ENCODE measurements around the gene IRF9.

The IRF9 gene

GRCh38 chr14:24141097-24141880 is 19.8 kb upstream of the IRF9 start, which contains the start of gene EMC9:
Gene EMC9 (minus strand): TSS chr14:24141591. CDS start chr14:24141304, 287 bp downstream.
- no peaks in the 10 kb centered on the region for H3K9me2 ChIP-seq (replicated peaks; ENCODE audit: insufficient read depth, low read length)
- peak; percentile 97 for DNase-seq
- H2AFZ ChIP-seq (ENCODE audit: low read length) = peak within 1 kb of the TSS; percentile 53
- H3K36me3 ChIP-seq (replicated peaks; ENCODE audit: insufficient read depth, low read length) = 0 out of 2 replicates have a peak, but pooled peaks cover 2% of the 10 kb centered on the region
- H3K27ac ChIP-seq (ENCODE audit: low read length) = peak within 1 kb of the TSS; percentile 75
- H3K79me2 ChIP-seq (ENCODE audit: low read length) = peaks cover 66% of the 10 kb centered on the region
- H3K4me3 ChIP-seq (ENCODE audit: low read length) = peak within 1 kb of the TSS; percentile 86
- peak within 1 kb of the TSS; percentile 72 for H3K9ac ChIP-seq (ENCODE audit: low read length)
- no peaks in the 10 kb centered on the region for H4K20me1 ChIP-seq (ENCODE audit: insufficient read depth, low read length)
- peaks cover 6% of the 10 kb centered on the region for H3F3A ChIP-seq (ENCODE audit: insufficient read depth, low read length)
- H3K4me1 ChIP-seq (ENCODE audit: low read length) = peaks cover 15% of the 10 kb centered on the region; the same call in 1 of the 2 replicates
- peak within 1 kb of the TSS; percentile 78 for H3K4me2 ChIP-seq (ENCODE audit: low read depth, low read length)
- H3K9me3 ChIP-seq (replicated peaks; ENCODE audit: insufficient read depth, low read length) = no peaks in the 10 kb centered on the region
- TF ChIP-seq, protein P1, sequence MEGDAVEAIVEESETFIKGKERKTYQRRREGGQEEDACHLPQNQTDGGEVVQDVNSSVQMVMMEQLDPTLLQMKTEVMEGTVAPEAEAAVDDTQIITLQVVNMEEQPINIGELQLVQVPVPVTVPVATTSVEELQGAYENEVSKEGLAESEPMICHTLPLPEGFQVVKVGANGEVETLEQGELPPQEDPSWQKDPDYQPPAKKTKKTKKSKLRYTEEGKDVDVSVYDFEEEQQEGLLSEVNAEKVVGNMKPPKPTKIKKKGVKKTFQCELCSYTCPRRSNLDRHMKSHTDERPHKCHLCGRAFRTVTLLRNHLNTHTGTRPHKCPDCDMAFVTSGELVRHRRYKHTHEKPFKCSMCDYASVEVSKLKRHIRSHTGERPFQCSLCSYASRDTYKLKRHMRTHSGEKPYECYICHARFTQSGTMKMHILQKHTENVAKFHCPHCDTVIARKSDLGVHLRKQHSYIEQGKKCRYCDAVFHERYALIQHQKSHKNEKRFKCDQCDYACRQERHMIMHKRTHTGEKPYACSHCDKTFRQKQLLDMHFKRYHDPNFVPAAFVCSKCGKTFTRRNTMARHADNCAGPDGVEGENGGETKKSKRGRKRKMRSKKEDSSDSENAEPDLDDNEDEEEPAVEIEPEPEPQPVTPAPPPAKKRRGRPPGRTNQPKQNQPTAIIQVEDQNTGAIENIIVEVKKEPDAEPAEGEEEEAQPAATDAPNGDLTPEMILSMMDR (IDR thresholded peaks at IDR 0.05; ENCODE audit: low read length) = no peak
- no peak for TF ChIP-seq EZH2 (optimal IDR thresholded peaks at IDR 0.05; ENCODE audit: low read depth, low read length)
- TF ChIP-seq EZH2phosphoT487 (IDR thresholded peaks at IDR 0.05; ENCODE audit: low read length) = no peak
- no peaks in the 10 kb centered on the region for H3K27me3 ChIP-seq (replicated peaks; ENCODE audit: insufficient read depth, low read length)

- Histone ChIP-seq H3K27me3 (replicated peaks; ENCODE audit: insufficient read depth, low read length) (no peaks in the 10 kb centered on the region), H3K4me1 (ENCODE audit: low read length) (peaks cover 17% of the 10 kb centered on the region), H3K27ac (ENCODE audit: low read length) (no peak overlapping the region), H3K9me2 (replicated peaks; ENCODE audit: insufficient read depth, low read length) (no peaks in the 10 kb centered on the region), H3K9ac (ENCODE audit: low read length) (no peak overlapping the region), H3F3A (ENCODE audit: insufficient read depth, low read length) (peaks cover 10% of the 10 kb centered on the region), H3K9me3 (replicated peaks; ENCODE audit: insufficient read depth, low read length) (no peaks in the 10 kb centered on the region), H3K79me2 (ENCODE audit: low read length) (peaks cover 57% of the 10 kb centered on the region), H2AFZ (ENCODE audit: low read length) (no peak overlapping the region), H3K4me2 (ENCODE audit: low read depth, low read length) (no peak overlapping the region), H4K20me1 (ENCODE audit: insufficient read depth, low read length) (no peaks in the 10 kb centered on the region), H3K4me3 (ENCODE audit: low read length) (no peak overlapping the region), H3K36me3 (replicated peaks; ENCODE audit: insufficient read depth, low read length) (no peaks in the 10 kb centered on the region)
- DNase-seq = no peak
- TF ChIP-seq EZH2phosphoT487 (IDR thresholded peaks at IDR 0.05; ENCODE audit: low read length) = no peak
- TF ChIP-seq, protein P1 (IDR thresholded peaks at IDR 0.05; ENCODE audit: low read length) = no peak
- TF ChIP-seq EZH2 (optimal IDR thresholded peaks at IDR 0.05; ENCODE audit: low read depth, low read length) = no peak
These were observed 17.6 kb upstream of the IRF9 start for GRCh38 chr14:24143511-24143910.

DNA sequence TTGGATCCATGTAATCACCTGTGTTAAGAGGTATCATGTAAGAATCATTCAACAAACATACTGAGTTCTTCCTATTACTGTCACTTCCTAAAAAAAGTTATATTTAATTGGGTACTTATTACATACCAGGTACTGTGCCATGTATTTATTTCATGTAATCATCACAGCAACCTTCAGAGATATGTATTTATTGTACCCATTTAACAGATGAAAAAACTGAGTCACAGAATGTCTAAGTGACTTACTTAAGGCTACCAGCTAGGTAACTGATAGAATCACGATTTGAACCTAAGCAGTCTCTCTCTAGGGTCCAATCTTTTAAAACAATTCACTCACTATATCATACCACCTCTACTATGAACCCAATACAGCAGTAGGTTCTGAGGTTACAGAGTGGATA is 16.6 kb upstream of the IRF9 start:
- Histone ChIP-seq H3K4me2 (ENCODE audit: low read depth, low read length) (no peak overlapping the region), H3K36me3 (replicated peaks; ENCODE audit: insufficient read depth, low read length) (no peaks in the 10 kb centered on the region), H3K9ac (ENCODE audit: low read length) (no peak overlapping the region), H3K4me1 (ENCODE audit: low read length) (peaks cover 15% of the 10 kb centered on the region), H3K4me3 (ENCODE audit: low read length) (no peak overlapping the region), H3K27ac (ENCODE audit: low read length) (no peak overlapping the region), H4K20me1 (ENCODE audit: insufficient read depth, low read length) (no peaks in the 10 kb centered on the region), H3K79me2 (ENCODE audit: low read length) (peaks cover 53% of the 10 kb centered on the region), H3K27me3 (replicated peaks; ENCODE audit: insufficient read depth, low read length) (no peaks in the 10 kb centered on the region), H3K9me3 (replicated peaks; ENCODE audit: insufficient read depth, low read length) (no peaks in the 10 kb centered on the region), H3F3A (ENCODE audit: insufficient read depth, low read length) (peaks cover 10% of the 10 kb centered on the region), H2AFZ (ENCODE audit: low read length) (no peak overlapping the region), H3K9me2 (replicated peaks; ENCODE audit: insufficient read depth, low read length) (no peaks in the 10 kb centered on the region)
- no peak for TF ChIP-seq EZH2phosphoT487 (IDR thresholded peaks at IDR 0.05; ENCODE audit: low read length)
- TF ChIP-seq EZH2 (optimal IDR thresholded peaks at IDR 0.05; ENCODE audit: low read depth, low read length) = no peak
- TF ChIP-seq, protein P1 (IDR thresholded peaks at IDR 0.05; ENCODE audit: low read length) = no peak
- no peak for DNase-seq
